Measurements from ENCODE around the gene SPOCK2. TPM values are rescaled to one million over a fixed set of nuclear protein-coding genes. Genes with fewer than 3 reads are reported as not detected.

SPOCK2 gene
- total RNA-seq, 1 experiment from 2014 or later, result 4.8 TPM

DNA sequence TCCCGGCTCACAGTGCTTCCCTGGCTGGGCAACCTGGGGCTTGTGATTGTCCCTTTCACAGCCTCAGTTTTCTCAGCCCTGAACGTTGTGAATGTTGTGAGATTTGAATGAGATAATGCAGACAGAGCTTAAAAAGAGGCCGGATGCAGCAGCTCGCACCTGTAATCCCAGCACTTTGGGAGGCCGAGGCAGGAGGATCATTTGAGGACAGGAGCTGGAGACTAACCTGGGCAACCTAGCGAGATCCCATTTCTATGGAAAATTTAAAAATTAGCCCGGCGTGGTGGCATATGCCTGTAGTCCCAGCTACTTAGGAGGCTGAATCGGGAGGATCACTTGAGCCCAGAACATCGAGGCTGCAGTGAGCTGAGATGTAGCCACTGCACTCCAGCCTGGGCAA lies 56.6 kb downstream of the SPOCK2 start:
- intact Hi-C loops (cut with micrococcal nuclease; ENCODE audit: unreplicated experiment) (no loop called here), in situ Hi-C loops (cut with HindIII; ENCODE audit: low pct_unique_long_range_greater_than_20kb, low sequenced_read_pairs) (no loop called here)
- no peak for ATAC-seq
- no peaks in the 10 kb centered on the region for H3K9me3 ChIP-seq (ENCODE audit: control insufficient read depth, insufficient read depth, low read depth, low read length)
- no peaks in the 10 kb centered on the region for H3K36me3 ChIP-seq (ENCODE audit: control insufficient read depth, insufficient read depth, low read length)
- no peaks in the 10 kb centered on the region for H3K27me3 ChIP-seq (ENCODE audit: control insufficient read depth, insufficient read depth, low read length)
- POLR2A ChIA-PET, result no interaction called here
- H3K27ac ChIP-seq (ENCODE audit: low read length), result no peak overlapping the region
- no peak for DNase-seq (ENCODE audit: low read depth, low spot score)
- BruUV-seq (replicated peaks), result no TSS peak
- TF ChIP-seq POLR2AphosphoS5 (IDR thresholded peaks at IDR 0.05; ENCODE audit: low read depth, low read length), result no peak
- TF ChIP-seq, protein P1, sequence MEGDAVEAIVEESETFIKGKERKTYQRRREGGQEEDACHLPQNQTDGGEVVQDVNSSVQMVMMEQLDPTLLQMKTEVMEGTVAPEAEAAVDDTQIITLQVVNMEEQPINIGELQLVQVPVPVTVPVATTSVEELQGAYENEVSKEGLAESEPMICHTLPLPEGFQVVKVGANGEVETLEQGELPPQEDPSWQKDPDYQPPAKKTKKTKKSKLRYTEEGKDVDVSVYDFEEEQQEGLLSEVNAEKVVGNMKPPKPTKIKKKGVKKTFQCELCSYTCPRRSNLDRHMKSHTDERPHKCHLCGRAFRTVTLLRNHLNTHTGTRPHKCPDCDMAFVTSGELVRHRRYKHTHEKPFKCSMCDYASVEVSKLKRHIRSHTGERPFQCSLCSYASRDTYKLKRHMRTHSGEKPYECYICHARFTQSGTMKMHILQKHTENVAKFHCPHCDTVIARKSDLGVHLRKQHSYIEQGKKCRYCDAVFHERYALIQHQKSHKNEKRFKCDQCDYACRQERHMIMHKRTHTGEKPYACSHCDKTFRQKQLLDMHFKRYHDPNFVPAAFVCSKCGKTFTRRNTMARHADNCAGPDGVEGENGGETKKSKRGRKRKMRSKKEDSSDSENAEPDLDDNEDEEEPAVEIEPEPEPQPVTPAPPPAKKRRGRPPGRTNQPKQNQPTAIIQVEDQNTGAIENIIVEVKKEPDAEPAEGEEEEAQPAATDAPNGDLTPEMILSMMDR (IDR thresholded peaks at IDR 0.05), result no peak
- no peak for TF ChIP-seq TCF7L2 (IDR thresholded peaks at IDR 0.05; ENCODE audit: low read depth, low read length)
- TF ChIP-seq SIN3A (IDR thresholded peaks at IDR 0.05; ENCODE audit: borderline replicate concordance, insufficient read depth, low read depth, low read length), result no peak
- TF ChIP-seq, protein P2, sequence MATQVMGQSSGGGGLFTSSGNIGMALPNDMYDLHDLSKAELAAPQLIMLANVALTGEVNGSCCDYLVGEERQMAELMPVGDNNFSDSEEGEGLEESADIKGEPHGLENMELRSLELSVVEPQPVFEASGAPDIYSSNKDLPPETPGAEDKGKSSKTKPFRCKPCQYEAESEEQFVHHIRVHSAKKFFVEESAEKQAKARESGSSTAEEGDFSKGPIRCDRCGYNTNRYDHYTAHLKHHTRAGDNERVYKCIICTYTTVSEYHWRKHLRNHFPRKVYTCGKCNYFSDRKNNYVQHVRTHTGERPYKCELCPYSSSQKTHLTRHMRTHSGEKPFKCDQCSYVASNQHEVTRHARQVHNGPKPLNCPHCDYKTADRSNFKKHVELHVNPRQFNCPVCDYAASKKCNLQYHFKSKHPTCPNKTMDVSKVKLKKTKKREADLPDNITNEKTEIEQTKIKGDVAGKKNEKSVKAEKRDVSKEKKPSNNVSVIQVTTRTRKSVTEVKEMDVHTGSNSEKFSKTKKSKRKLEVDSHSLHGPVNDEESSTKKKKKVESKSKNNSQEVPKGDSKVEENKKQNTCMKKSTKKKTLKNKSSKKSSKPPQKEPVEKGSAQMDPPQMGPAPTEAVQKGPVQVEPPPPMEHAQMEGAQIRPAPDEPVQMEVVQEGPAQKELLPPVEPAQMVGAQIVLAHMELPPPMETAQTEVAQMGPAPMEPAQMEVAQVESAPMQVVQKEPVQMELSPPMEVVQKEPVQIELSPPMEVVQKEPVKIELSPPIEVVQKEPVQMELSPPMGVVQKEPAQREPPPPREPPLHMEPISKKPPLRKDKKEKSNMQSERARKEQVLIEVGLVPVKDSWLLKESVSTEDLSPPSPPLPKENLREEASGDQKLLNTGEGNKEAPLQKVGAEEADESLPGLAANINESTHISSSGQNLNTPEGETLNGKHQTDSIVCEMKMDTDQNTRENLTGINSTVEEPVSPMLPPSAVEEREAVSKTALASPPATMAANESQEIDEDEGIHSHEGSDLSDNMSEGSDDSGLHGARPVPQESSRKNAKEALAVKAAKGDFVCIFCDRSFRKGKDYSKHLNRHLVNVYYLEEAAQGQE (IDR thresholded peaks at IDR 0.05; ENCODE audit: insufficient read depth in 1 of 2, low read depth in 2 of 2, low read length in 1 of 2), result no peak
- no peak overlapping the region for H3K4me3 ChIP-seq (ENCODE audit: low read depth in 2 of 2, low read length in 2 of 2)
- peaks cover 18% of the 10 kb centered on the region for H3K4me1 ChIP-seq (ENCODE audit: control insufficient read depth, insufficient read depth, low read length)
- CTCF ChIA-PET, result no interaction called here

DNA sequence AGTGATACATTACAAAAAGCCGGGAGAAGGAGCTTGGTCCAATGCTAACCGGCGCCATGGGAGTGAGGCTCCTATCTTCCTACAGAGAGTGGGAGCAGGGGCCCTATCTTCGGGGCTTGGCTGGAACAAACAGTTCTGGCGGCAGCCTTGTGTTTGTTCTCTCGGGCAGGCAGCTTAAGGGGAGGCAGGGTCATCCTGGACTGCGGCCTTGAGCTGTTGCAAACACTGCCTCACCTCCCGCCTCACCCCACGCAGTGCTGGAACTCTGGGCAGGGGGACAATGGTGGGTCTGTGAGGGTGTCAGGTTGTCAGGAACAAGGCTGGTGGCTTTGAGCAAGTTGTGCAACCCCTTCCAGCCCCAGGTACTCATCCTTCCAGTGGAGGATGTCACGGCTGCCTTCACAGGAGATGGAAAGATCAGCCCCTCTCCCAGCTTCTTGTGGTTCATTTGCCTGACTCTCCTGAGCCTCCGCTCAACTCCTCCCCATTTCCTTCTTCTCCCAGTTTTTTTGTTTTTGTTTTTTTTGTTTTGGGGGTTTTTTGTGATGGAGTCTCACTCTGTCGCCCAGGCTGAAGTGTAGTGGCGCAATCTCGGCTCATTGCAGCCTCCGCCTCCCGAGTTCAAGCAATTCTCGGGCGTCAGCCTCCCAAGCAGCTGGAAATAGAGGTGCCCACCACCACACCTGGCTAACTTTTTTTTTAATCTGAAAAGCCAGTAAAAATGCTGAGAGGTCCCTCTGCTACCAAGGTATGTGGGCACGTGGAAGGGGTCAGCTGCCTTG lies 57.4 kb downstream of the SPOCK2 start:
- ChIA-PET CTCF (interaction anchor here (0.7 kb wide), 1 partner anchor 14 kb away, joined by 4 read pairs; no protein-coding TSS in a partner anchor), POLR2A (interaction anchor here (0.7 kb wide), 1 partner anchor 45 kb away, joined by 7 read pairs; no protein-coding TSS in a partner anchor)
- intact Hi-C loops (cut with micrococcal nuclease; ENCODE audit: unreplicated experiment), result no loop called here
- TF ChIP-seq, protein P2 (IDR thresholded peaks at IDR 0.05; ENCODE audit: insufficient read depth in 1 of 2, low read depth in 2 of 2, low read length in 1 of 2), result no peak
- no peak for TF ChIP-seq SIN3A (IDR thresholded peaks at IDR 0.05; ENCODE audit: borderline replicate concordance, insufficient read depth, low read depth, low read length)
- no peak for TF ChIP-seq POLR2AphosphoS5 (IDR thresholded peaks at IDR 0.05; ENCODE audit: low read depth, low read length)
- TF ChIP-seq, protein P1 (IDR thresholded peaks at IDR 0.05), result no peak
- TF ChIP-seq TCF7L2 (IDR thresholded peaks at IDR 0.05; ENCODE audit: low read depth, low read length), result no peak
- no peak for DNase-seq (ENCODE audit: low read depth, low spot score)
- Histone ChIP-seq H3K36me3 (ENCODE audit: control insufficient read depth, insufficient read depth, low read length) (no peaks in the 10 kb centered on the region), H3K4me3 (ENCODE audit: low read depth in 2 of 2, low read length in 2 of 2) (no peak overlapping the region), H3K9me3 (ENCODE audit: control insufficient read depth, insufficient read depth, low read depth, low read length) (no peaks in the 10 kb centered on the region), H3K27me3 (ENCODE audit: control insufficient read depth, insufficient read depth, low read length) (no peaks in the 10 kb centered on the region), H3K27ac (ENCODE audit: low read length) (peak overlapping the region; percentile 7; the same call in 1 of the 2 replicates), H3K4me1 (ENCODE audit: control insufficient read depth, insufficient read depth, low read length) (peaks cover 21% of the 10 kb centered on the region)
- no TSS peak for BruUV-seq (replicated peaks)
- ATAC-seq, result no peak
- in situ Hi-C loops (cut with HindIII; ENCODE audit: low pct_unique_long_range_greater_than_20kb, low sequenced_read_pairs), result no loop called here
